ENCODE results near the gene GOLT1A. TPM values are rescaled to one million over a fixed set of nuclear protein-coding genes. Genes with fewer than 3 reads are reported as not detected.

GOLT1A gene
- total RNA-seq, 1 donor from 2014 or later: 22.4 TPM

DNA sequence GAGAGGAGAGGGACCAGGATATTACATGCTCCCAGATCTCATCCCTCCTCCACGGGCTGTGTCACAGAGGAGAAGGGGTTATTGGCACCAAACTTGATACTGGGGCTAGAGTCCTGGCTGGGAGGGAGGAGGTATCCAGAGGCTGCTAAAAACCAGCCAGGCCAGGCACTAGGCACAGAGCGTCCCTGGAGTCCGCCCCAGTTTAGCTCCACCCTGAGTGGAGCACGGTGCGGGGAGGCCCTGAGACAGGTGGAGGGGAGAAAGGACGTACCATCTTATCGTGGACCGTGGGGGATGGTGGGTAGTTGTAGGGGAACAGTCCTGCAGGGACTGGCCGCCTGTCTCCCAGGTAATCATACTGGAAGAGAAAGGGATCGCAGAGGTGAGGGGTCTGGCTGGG lies 42.7 kb upstream of the GOLT1A start:
- intact Hi-C loops (cut with DNase I): loop anchor here (10.0 kb wide), 1 partner anchor 108 kb away; no protein-coding TSS in a partner anchor

DNA sequence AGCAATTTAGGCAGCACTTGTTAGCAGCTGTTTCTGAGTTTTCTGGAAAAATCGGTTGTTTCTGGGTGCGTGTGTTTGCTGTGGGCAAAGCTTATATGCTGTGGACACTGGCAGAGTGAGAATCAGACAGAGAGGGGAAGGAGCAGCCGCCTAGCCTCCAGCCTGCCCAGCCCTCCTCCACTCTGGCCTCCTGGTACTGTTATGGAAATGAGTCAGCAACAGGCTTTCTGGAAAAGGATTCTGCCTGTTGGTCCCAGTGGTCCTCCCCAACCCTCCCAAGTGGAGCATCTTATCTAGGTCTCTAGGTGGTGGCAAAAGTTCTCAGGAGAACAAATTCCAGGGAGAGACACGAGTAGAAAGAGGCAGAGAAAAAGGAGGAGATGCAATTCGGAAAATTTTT lies 42.2 kb upstream of the GOLT1A start:
- ATAC-seq: no peak
- Histone ChIP-seq H3K27ac (no peak overlapping the region), H3K4me1 (no peaks in the 10 kb centered on the region), H3K9me3 (no peaks in the 10 kb centered on the region), H3K27me3 (no peaks in the 10 kb centered on the region), H3K36me3 (no peaks in the 10 kb centered on the region), H3K4me3 (no peak overlapping the region)
- no peak for DNase-seq
- TF ChIP-seq, protein P1, sequence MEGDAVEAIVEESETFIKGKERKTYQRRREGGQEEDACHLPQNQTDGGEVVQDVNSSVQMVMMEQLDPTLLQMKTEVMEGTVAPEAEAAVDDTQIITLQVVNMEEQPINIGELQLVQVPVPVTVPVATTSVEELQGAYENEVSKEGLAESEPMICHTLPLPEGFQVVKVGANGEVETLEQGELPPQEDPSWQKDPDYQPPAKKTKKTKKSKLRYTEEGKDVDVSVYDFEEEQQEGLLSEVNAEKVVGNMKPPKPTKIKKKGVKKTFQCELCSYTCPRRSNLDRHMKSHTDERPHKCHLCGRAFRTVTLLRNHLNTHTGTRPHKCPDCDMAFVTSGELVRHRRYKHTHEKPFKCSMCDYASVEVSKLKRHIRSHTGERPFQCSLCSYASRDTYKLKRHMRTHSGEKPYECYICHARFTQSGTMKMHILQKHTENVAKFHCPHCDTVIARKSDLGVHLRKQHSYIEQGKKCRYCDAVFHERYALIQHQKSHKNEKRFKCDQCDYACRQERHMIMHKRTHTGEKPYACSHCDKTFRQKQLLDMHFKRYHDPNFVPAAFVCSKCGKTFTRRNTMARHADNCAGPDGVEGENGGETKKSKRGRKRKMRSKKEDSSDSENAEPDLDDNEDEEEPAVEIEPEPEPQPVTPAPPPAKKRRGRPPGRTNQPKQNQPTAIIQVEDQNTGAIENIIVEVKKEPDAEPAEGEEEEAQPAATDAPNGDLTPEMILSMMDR (IDR thresholded peaks at IDR 0.05): no peak
- intact Hi-C loops (cut with DNase I): loop anchor here (10.0 kb wide), 1 partner anchor 109 kb away; no protein-coding TSS in a partner anchor

More for the DNA sequence above, 42.7 kb upstream of the GOLT1A start:
- H3K9me3 ChIP-seq: no peaks in the 10 kb centered on the region
- no peaks in the 10 kb centered on the region for H3K27me3 ChIP-seq
- H3K4me1 ChIP-seq: no peaks in the 10 kb centered on the region
- no peak for ATAC-seq
- no peak overlapping the region for H3K4me3 ChIP-seq
- no peak overlapping the region for H3K27ac ChIP-seq
- H3K36me3 ChIP-seq: no peaks in the 10 kb centered on the region
- TF ChIP-seq, protein P1 (IDR thresholded peaks at IDR 0.05): no peak
- no peak for DNase-seq

DNA sequence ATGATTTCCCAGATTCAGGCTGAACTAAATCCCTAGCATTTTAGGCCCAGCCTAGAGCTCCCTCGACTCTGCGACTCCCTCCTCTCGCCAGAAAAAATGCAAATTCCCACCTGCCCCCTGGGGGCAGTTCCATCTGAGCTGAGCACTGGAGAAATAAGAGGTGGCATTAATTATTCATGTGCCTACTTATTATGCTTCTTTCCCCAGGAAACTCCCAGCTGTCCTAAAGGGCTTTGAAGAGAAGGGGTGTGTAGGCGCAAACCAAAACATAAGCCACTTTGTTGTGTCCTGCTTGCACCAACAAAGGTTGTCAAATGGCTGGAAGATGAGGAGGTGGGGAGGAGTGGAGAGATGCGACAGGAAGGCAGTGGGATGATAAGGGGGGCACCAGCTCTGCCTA lies 41.4 kb upstream of the GOLT1A start:
- H3K36me3 ChIP-seq: no peaks in the 10 kb centered on the region
- ATAC-seq: no peak
- TF ChIP-seq, protein P1 (IDR thresholded peaks at IDR 0.05): no peak
- intact Hi-C loops (cut with DNase I): loop anchor here (10.0 kb wide), 1 partner anchor 110 kb away; no protein-coding TSS in a partner anchor
- no peaks in the 10 kb centered on the region for H3K4me1 ChIP-seq
- DNase-seq: no peak
- H3K27me3 ChIP-seq: no peaks in the 10 kb centered on the region
- H3K4me3 ChIP-seq: no peak overlapping the region
- H3K27ac ChIP-seq: no peak overlapping the region
- H3K9me3 ChIP-seq: no peaks in the 10 kb centered on the region

DNA sequence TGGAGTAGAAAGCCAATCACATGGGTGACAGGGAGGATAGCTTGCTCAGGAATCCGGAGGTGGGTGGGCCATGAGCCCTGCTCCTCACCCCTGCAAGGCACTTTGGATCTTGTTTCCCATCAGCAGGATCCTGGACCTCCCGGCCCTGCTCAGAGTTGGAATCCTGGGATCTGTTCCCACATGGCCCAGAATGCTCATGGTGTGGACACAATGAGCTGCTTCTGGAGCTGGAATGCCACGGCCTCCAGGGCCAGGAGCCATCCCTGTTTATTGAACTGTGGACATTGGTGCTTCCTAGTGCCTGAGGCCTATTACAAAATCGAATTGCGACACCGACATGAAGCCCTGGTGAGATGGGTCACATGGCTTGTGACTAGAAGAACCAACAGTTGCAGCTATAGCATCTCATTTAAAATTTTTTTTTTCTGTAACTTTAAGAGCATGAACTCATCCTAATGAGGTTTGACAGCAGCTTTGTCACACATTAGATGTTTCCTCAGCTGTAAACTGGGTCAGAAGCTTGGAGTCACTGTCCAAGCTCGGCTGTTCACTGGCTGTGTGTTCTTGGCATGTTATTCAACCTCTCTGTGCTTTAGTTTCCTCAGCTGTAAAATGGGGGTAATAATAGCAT lies 40.4 kb upstream of the GOLT1A start:
- TF ChIP-seq, protein P1 (IDR thresholded peaks at IDR 0.05): no peak
- no peaks in the 10 kb centered on the region for H3K27me3 ChIP-seq
- H3K27ac ChIP-seq: peak overlapping the region; percentile 15
- H3K9me3 ChIP-seq: no peaks in the 10 kb centered on the region
- no peaks in the 10 kb centered on the region for H3K4me1 ChIP-seq
- no peak overlapping the region for H3K4me3 ChIP-seq
- DNase-seq: no peak
- no peaks in the 10 kb centered on the region for H3K36me3 ChIP-seq
- intact Hi-C loops (cut with DNase I): loop anchor here (10.0 kb wide), 1 partner anchor 111 kb away; no protein-coding TSS in a partner anchor
- peak; percentile 63 for ATAC-seq

DNA sequence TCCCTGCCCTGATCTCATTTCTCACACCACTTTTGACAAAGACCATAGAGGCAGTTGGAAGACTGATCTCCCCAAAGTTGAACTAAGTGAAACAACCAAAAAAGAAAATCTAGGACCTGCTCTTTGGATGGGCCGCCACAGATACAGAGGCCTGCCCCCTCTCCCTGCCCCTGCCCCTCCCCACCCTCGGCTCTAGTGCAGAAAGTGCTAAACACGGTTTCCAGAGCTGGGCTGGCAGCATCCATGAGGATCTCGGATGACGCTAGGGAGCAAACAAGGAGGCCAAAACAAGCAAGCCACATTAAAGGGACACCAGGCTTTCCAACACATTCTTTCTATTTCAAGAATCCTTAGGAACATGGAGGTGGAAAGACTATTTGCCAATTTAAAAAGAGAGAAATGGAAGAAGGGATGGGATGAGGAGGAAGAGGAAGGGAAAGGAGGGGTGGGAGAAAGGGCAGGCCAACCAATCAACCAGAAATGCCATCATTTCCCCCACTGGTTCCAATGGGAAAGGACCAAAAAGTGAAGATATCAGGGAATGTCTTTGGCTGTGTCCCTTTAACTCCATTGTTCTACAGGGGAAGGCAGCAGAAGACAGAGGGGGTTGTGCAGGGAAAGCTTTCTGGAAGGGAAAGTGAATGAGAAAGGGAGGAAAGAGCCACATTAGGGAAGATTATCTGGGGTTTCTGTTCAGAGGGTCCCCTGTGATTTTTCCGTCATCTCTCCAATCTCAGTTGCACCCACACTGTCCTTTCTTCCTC lies 38.3 kb upstream of the GOLT1A start:
- H3K36me3 ChIP-seq: no peaks in the 10 kb centered on the region
- H3K4me3 ChIP-seq: no peak overlapping the region
- no peak overlapping the region for H3K27ac ChIP-seq
- H3K4me1 ChIP-seq: no peaks in the 10 kb centered on the region
- TF ChIP-seq, protein P1 (IDR thresholded peaks at IDR 0.05): no peak
- DNase-seq (no peak), ATAC-seq (no peak)
- H3K9me3 ChIP-seq: no peaks in the 10 kb centered on the region
- H3K27me3 ChIP-seq: no peaks in the 10 kb centered on the region
- intact Hi-C loops (cut with DNase I): loop anchor here (10.0 kb wide), 1 partner anchor 113 kb away; no protein-coding TSS in a partner anchor
